Adipocyte (in vitro differentiated cells): ENCODE measurements around the gene ANKMY1.
A peak's percentile ranks its signal among the peaks of the same experiment; 100 is the strongest.

Experiments
- DNase-seq: peaks from one replicate; pipeline ENCODE4 v3.0.0-alpha.2; 2015; ENCODE audit warnings: low read depth
- H3K27me3 ChIP-seq: replicated peaks from 2 replicates; pipeline ENCODE4 v1.7.0; 2013; ENCODE audit warnings: mild to moderate bottlenecking, low read length, moderate library complexity; ENCODE audit not compliant: control insufficient read depth, insufficient read depth
- H3K36me3 ChIP-seq: 2 replicates; pipeline ENCODE4 v1.7.0; 2013; ENCODE audit warnings: low read length, mild to moderate bottlenecking, moderate library complexity; ENCODE audit not compliant: control insufficient read depth, insufficient read depth, severe bottlenecking
- H3K4me1 ChIP-seq: 2 replicates; pipeline ENCODE4 v1.7.0; 2013; ENCODE audit warnings: mild to moderate bottlenecking, low read length, moderate library complexity; ENCODE audit not compliant: control insufficient read depth, insufficient read depth
- H3K4me3 ChIP-seq: 2 replicates; pipeline ENCODE4 v1.7.0; 2013; ENCODE audit warnings: mild to moderate bottlenecking, low read length, moderate library complexity
- H3K9ac ChIP-seq: 2 replicates; pipeline ENCODE4 v1.7.0; 2013; ENCODE audit warnings: mild to moderate bottlenecking, low read length, moderate library complexity
- H3K9me3 ChIP-seq: 2 replicates; pipeline ENCODE4 v1.7.0; 2013; ENCODE audit warnings: mild to moderate bottlenecking, low read length, moderate library complexity; ENCODE audit not compliant: control insufficient read depth

Gene ANKMY1

DNA sequence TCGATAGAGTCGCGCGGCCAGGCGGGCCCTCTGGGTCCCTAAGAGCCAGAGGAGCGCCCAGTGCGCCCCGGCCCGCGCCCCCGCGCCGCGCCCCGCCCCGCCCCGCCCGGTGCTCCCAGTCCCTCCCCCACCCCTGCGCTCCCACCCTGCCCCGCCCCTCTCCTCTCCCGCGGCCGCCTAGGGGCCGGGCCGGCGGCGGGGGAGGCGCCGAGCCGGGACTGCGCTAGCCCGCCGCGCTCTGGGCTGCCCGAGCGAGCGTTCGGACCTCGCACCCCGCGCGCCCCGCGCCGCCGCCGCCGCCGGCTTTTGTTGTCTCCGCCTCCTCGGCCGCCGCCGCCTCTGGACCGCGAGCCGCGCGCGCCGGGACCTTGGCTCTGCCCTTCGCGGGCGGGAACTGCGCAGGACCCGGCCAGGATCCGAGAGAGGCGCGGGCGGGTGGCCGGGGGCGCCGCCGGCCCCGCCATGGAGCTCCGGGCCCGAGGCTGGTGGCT, 122.3 kb downstream of the ANKMY1 start, which contains the start of gene GPC1:
Gene GPC1 (plus strand): TSS at position 207 of the 491 bp plus-strand sequence. CDS start 256 bp downstream, at position 463.
- Histone ChIP-seq H3K36me3 (peaks cover 5% of the 10 kb centered on the region), H3K9me3 (no peaks in the 10 kb centered on the region), H3K4me3 (peak within 1 kb of the TSS; percentile 91), H3K27me3 (no peaks in the 10 kb centered on the region), H3K9ac (peak within 1 kb of the TSS; percentile 95), H3K4me1 (peaks cover 49% of the 10 kb centered on the region)
- peak; percentile 94 for DNase-seq

DNA sequence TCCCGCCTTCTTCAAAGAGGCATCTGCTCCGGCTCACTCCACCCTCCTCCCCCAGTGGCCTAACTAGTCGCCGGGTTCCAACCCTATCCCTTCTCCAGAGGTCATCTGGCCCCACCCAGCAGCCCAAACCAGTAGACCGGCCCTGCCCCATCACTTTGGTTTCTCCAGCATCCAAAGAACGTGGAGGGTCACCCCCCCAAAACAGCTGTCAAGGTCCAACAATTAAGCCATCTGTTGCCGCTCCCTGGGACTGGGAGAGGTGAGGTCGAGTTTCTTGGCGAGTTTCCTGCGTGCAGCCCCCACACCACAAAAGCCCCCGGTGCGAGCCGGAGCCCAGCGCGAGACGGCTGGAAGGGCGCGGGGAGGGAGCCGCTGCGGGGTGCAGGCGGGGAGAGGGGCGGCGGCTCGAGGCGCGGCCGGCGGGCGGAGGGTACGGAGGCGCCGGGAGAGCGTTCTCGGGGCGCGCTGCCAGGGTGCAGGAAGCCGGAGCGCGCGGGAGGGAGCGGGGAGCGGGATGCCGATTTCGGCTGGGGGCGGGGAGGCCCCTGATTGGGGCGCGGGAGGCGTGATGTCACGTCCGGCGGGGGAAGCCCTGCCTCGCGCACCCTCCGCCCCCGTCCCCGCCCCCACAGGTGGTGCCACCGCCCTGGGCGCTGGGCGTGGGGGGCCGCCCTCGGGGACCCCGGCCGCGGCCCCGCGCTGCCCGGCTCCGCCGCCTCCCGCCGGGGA, 122.9 kb downstream of the ANKMY1 start:
- peak; percentile 98 for DNase-seq
- Histone ChIP-seq H3K9me3 (no peaks in the 10 kb centered on the region), H3K36me3 (peaks cover 4% of the 10 kb centered on the region), H3K4me1 (peaks cover 49% of the 10 kb centered on the region), H3K9ac (peak overlapping the region; percentile 95), H3K4me3 (peak overlapping the region; percentile 88), H3K27me3 (no peaks in the 10 kb centered on the region)

GRCh38 chr2:240433973-240434727, 123.6 kb downstream of the ANKMY1 start:
- peak overlapping the region; percentile 88 for H3K4me3 ChIP-seq
- no peaks in the 10 kb centered on the region for H3K9me3 ChIP-seq
- H3K4me1 ChIP-seq, result peaks cover 49% of the 10 kb centered on the region
- H3K27me3 ChIP-seq, result no peaks in the 10 kb centered on the region
- H3K36me3 ChIP-seq, result no peaks in the 10 kb centered on the region
- DNase-seq, result peak; percentile 86
- peak overlapping the region; percentile 95 for H3K9ac ChIP-seq

DNA sequence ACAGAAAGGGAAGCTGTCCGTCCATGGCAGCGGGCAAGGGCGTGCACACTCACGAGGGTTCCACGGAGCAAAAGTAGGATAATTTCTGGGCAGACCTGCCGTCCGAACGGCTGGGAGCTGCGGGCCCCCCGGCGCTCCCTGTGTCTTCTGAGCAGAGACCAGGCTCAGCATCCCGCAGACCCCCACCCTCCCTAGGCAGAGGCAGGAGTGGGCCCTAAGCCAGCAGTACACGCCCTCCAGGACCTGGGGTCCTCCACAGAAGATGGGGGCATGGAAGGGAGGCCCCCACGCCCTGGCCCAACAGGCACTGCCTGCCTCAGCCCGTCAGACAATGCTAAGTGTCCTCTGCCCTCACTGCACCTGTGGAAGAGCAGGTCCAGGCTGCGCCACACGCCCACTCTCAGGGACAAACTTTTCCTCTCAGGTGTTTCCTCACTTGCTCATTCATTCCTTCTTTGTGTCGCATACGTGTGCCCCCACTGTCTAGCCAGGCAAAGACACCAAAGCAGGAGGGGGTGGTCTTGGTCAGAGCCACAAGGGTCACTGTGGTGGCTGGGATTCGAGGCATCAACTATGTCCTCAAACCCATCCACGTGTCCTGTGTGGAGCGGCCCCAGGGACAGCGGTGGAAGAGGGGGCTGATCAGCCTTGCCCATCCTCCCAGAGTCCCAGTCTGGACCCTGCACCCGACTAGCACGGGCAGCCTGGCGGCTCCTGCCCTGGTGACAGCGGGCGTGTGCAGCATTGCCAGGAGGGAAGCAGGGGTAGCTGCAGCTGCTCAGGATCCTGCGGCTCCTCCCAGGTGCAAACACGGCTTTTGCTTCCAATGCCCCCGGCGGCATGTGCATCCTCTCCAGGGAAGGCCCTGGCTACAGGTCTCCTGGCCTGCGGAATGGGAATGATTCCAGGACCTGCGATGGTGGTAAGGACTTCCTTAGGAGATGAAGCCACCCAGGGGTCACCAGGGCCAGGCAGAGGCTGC, 124.7 kb downstream of the ANKMY1 start:
- peak overlapping the region; percentile 88 for H3K4me3 ChIP-seq
- H3K9me3 ChIP-seq, result no peaks in the 10 kb centered on the region
- peak overlapping the region; percentile 95 for H3K9ac ChIP-seq
- H3K27me3 ChIP-seq, result no peaks in the 10 kb centered on the region
- H3K4me1 ChIP-seq, result peaks cover 39% of the 10 kb centered on the region
- DNase-seq, result no peak
- H3K36me3 ChIP-seq, result no peaks in the 10 kb centered on the region

GRCh38 chr2:240432430-240432819, 125.4 kb downstream of the ANKMY1 start:
- Histone ChIP-seq H3K9me3 (no peaks in the 10 kb centered on the region), H3K9ac (no peak overlapping the region), H3K36me3 (no peaks in the 10 kb centered on the region), H3K4me1 (peaks cover 32% of the 10 kb centered on the region), H3K27me3 (no peaks in the 10 kb centered on the region), H3K4me3 (no peak overlapping the region)
- DNase-seq, result no peak

- H3K4me1 ChIP-seq, result peaks cover 31% of the 10 kb centered on the region
- no peak overlapping the region for H3K4me3 ChIP-seq
- H3K9ac ChIP-seq, result no peak overlapping the region
- H3K27me3 ChIP-seq, result no peaks in the 10 kb centered on the region
- no peak for DNase-seq
- H3K9me3 ChIP-seq, result no peaks in the 10 kb centered on the region
- no peaks in the 10 kb centered on the region for H3K36me3 ChIP-seq
Observed at GRCh38 chr2:240431661-240432424, 125.9 kb downstream of the ANKMY1 start.

GRCh38 chr2:240431271-240431660, 126.5 kb downstream of the ANKMY1 start:
- no peak for DNase-seq
- Histone ChIP-seq H3K4me1 (peaks cover 32% of the 10 kb centered on the region), H3K4me3 (no peak overlapping the region), H3K27me3 (no peaks in the 10 kb centered on the region), H3K9ac (no peak overlapping the region), H3K36me3 (no peaks in the 10 kb centered on the region), H3K9me3 (no peaks in the 10 kb centered on the region)

- Histone ChIP-seq H3K27me3 (no peaks in the 10 kb centered on the region), H3K36me3 (no peaks in the 10 kb centered on the region), H3K9ac (no peak overlapping the region), H3K4me1 (peaks cover 32% of the 10 kb centered on the region), H3K4me3 (no peak overlapping the region), H3K9me3 (no peaks in the 10 kb centered on the region)
- no peak for DNase-seq
Observed at GRCh38 chr2:240430595-240430994, 127.2 kb downstream of the ANKMY1 start.

- Histone ChIP-seq H3K36me3 (no peaks in the 10 kb centered on the region), H3K9ac (no peak overlapping the region), H3K4me3 (no peak overlapping the region), H3K27me3 (no peaks in the 10 kb centered on the region), H3K4me1 (peaks cover 32% of the 10 kb centered on the region), H3K9me3 (no peaks in the 10 kb centered on the region)
- no peak for DNase-seq
Observed at GRCh38 chr2:240429872-240430491, 127.8 kb downstream of the ANKMY1 start.
